SH-SY5Y (cell line): Measurements from ENCODE around the gene RESF1.

Experiments
- GATA2 ChIP-seq: IDR thresholded peaks from 2 replicates; pipeline ENCODE4 v1.6.1; 2011; ENCODE audit warnings: mild to moderate bottlenecking, low read depth, low read length
- GATA3 ChIP-seq: IDR thresholded peaks from 2 replicates; pipeline ENCODE4 v1.6.1; 2011; ENCODE audit warnings: low read depth, mild to moderate bottlenecking, low read length, moderate library complexity

RESF1 gene

GRCh38 chr12:31950492-31950891 is 8.7 kb upstream of the RESF1 start:
- peak; percentile 54; the same call in 1 of the 2 replicates for TF ChIP-seq GATA3
- TF ChIP-seq GATA2 = peak; percentile 85; the same call in 1 of the 2 replicates

GRCh38 chr12:31951008-31951407 is 8.2 kb upstream of the RESF1 start:
- TF ChIP-seq GATA2 (no peak), GATA3 (no peak)

- TF ChIP-seq GATA3 (no peak), GATA2 (no peak)
Measured at GRCh38 chr12:31951939-31952338, 7.3 kb upstream of the RESF1 start.

- TF ChIP-seq GATA2 (no peak), GATA3 (no peak)
Measured at GRCh38 chr12:31952418-31952817, 6.8 kb upstream of the RESF1 start.

- TF ChIP-seq GATA2 = no peak
Measured at GRCh38 chr12:31954925-31955858, 4.0 kb upstream of the RESF1 start.

GRCh38 chr12:31958569-31959160 is 550 bp upstream of the RESF1 start:
- no peak for TF ChIP-seq GATA3
- no peak for TF ChIP-seq GATA2

- TF ChIP-seq GATA2 (no peak), GATA3 (no peak)
Measured at GRCh38 chr12:31959701-31960391, 631 bp downstream of the RESF1 start.

- TF ChIP-seq GATA2 (no peak), GATA3 (no peak)
Measured at GRCh38 chr12:31961137-31961536, 1.9 kb downstream of the RESF1 start.

DNA sequence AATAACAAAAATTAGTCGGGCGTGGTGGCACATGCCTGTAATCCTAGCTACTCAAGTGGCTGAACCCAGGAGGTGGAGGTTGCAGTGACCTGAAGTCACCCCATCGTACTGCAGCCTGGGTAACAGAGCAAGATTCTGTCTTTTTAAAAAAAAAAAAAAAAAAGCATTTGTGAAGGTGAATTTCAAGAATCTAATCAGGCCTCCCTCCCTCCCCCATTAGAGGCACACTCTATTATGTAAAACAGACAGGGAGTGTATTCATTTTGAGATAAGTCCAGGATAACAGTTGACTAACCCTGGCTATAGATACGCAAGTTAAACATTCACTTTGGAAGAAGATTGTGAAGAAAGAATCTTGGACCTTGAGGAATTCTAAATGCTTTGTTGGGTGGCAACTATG is 2.9 kb downstream of the RESF1 start:
- TF ChIP-seq GATA3 (no peak), GATA2 (no peak)

DNA sequence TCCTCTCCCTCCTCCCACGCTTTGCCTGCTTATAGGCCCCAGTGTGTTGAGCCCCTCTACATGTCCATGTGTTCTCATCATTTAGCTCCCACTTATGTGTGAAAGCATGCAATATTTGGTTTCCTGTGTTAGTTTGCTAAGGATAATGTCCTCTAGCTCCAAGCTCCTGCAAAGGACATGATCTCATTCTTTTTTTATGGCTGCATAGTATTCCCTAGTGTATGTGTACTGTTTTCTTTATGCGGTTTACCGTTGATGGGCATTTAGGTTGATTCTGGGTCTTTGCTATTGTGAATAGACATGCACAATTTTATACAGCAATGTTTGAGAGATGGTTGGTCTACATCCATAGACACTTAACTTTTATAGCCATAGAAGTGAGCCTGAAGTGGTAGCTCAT is 5.1 kb downstream of the RESF1 start:
- TF ChIP-seq GATA3 (no peak), GATA2 (no peak)

DNA sequence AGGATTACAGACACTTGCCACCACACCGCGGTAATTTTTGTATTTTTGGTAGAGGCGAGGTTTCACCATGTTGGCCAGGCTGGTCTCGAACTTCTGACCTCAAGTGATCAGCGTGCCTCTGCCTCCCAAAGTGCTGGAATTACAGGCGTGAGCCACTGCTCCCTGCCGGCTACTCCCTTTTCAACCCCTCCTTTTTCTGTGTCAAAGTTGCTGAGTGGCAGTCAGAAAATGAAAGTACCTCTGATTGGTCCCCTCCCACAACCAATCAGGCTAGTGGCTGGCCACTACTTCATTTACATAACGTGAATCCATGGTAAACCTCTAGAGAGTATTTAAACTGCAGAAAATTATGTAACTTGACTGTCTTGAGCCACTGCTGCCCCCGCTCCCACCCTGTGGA is 5.9 kb downstream of the RESF1 start:
- no peak for TF ChIP-seq GATA2
- no peak for TF ChIP-seq GATA3

- TF ChIP-seq GATA2 (no peak), GATA3 (no peak)
Measured at GRCh38 chr12:31966558-31967205, 7.5 kb downstream of the RESF1 start.

DNA sequence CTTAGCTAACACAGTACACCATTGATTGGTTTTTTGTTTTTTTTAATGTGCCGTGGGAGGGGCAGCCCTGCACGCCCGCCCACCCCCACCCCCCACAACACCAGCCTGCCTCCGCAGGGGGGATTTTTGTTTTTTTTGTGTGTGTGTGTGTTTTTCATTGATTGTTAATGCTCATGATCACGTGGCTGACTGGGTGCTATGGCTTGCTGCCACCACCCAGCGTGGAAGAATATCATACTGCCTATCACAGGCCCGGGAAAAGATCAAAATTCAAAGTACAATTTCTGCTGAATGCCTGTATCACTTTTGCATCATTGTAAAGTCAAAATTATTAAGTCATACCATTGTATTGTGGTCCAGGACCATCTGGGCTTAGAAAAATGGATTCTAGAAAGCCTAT is 8.3 kb downstream of the RESF1 start:
- TF ChIP-seq GATA3 (no peak), GATA2 (no peak)

- TF ChIP-seq GATA2 (no peak), GATA3 (no peak)
Measured at GRCh38 chr12:31970199-31970598, 11.0 kb downstream of the RESF1 start.
